ENCODE data around the gene SERPINA7. TPM values are rescaled to one million over a fixed set of nuclear protein-coding genes. Genes with fewer than 3 reads are reported as not detected.

Gene SERPINA7
- total RNA-seq, 1 experiment from 2014 or later, result not detected

- Histone ChIP-seq H3K27ac (ENCODE audit: low read depth, low read length) (no peak overlapping the region), H2AFZ (ENCODE audit: low read depth, low read length, poor library complexity, severe bottlenecking) (no peak overlapping the region), H3K9ac (ENCODE audit: low read length) (no peak overlapping the region), H3K79me2 (ENCODE audit: insufficient read depth, low read length) (no peaks in the 10 kb centered on the region), H3K36me3 (ENCODE audit: control insufficient read depth in 1 of 2, insufficient read depth in 2 of 2, low read length in 2 of 2) (no peaks in the 10 kb centered on the region), H3K9me2 (ENCODE audit: insufficient read depth) (no peaks in the 10 kb centered on the region), H4K20me1 (ENCODE audit: insufficient read depth) (no peaks in the 10 kb centered on the region), H3K4me3 (replicated peaks in 1 of 2; ENCODE audit: low read depth in 1 of 2, low read length in 2 of 2) (no peak overlapping the region), H3K4me1 (ENCODE audit: control insufficient read depth in 1 of 2, insufficient read depth in 2 of 2, low read length in 2 of 2) (no peaks in the 10 kb centered on the region), H3K4me2 (ENCODE audit: low read length) (no peak overlapping the region), H3K27me3 (ENCODE audit: insufficient read depth, low read length) (no peaks in the 10 kb centered on the region), H3K9me3 (ENCODE audit: control insufficient read depth in 1 of 2, insufficient read depth in 1 of 2, low read depth in 1 of 2, low read length in 2 of 2) (no peaks in the 10 kb centered on the region)
- TF ChIP-seq MAX (IDR thresholded peaks at IDR 0.05) (no peak), ZNF274 (IDR thresholded peaks at IDR 0.05; ENCODE audit: low read depth, low read length) (no peak), EZH2 (IDR thresholded peaks at IDR 0.05) (no peak), TCF7L2 (IDR thresholded peaks at IDR 0.05; ENCODE audit: borderline replicate concordance, extremely low read depth, insufficient read depth, insufficient read length) (no peak), SP1 (IDR thresholded peaks at IDR 0.05; ENCODE audit: low read depth) (no peak), POLR2A (IDR thresholded peaks at IDR 0.05; ENCODE audit: borderline replicate concordance, extremely low read depth, insufficient read depth, insufficient read length) (no peak), CBX3 (IDR thresholded peaks at IDR 0.05; ENCODE audit: low read depth) (no peak), ATF3 (IDR thresholded peaks at IDR 0.05) (no peak), JUND (IDR thresholded peaks at IDR 0.05) (no peak), SIN3A (IDR thresholded peaks at IDR 0.05; ENCODE audit: low read depth) (no peak), ZBTB33 (IDR thresholded peaks at IDR 0.05; ENCODE audit: extremely low read depth, insufficient replicate concordance, low read length) (no peak), EZH2phosphoT487 (IDR thresholded peaks at IDR 0.05; ENCODE audit: borderline replicate concordance) (no peak), CEBPB (IDR thresholded peaks at IDR 0.05; ENCODE audit: low read depth) (no peak), FOSL1 (IDR thresholded peaks at IDR 0.05; ENCODE audit: low read depth) (no peak), EGR1 (IDR thresholded peaks at IDR 0.05; ENCODE audit: low read depth) (no peak), POLR2AphosphoS5 (IDR thresholded peaks at IDR 0.05; ENCODE audit: low read depth, low read length) (no peak), REST (IDR thresholded peaks at IDR 0.05; ENCODE audit: low read depth) (no peak)
- no peak for DNase-seq (ENCODE audit: low read depth, low spot score)
- no TSS peak for BruUV-seq (replicated peaks)
- ChIA-PET POLR2A (no interaction called here), RAD21 (ENCODE audit: low non-redundant PET in 1 of 2, low total read pairs in 2 of 2, uncharacterized antibody in 2 of 2, unreplicated experiment in 2 of 2) (no interaction called here), CTCF (interaction anchor here (1.1 to 2.4 kb wide), 2 partner anchors 66 to 352 kb away, joined by 4 to 8 read pairs; no protein-coding TSS in a partner anchor)
- no peak for ATAC-seq
- intact Hi-C loops (cut with micrococcal nuclease), result no loop called here
Measured at GRCh38 chrX:106040861-106041260, 2.3 kb upstream of the SERPINA7 start.
